Measurements from ENCODE around the gene FUCA1. TPM values are rescaled to one million over a fixed set of nuclear protein-coding genes. Genes with fewer than 3 reads are reported as not detected.

The FUCA1 gene
- total RNA-seq, 1 experiment from 2014 or later, result 20.7 TPM

GRCh38 chr1:23875382-23875781 is 7.3 kb upstream of the FUCA1 start:
- CTCF ChIA-PET, result no interaction called here
- POLR2A ChIA-PET, result no interaction called here
- no peak for TF ChIP-seq EZH2phosphoT487 (IDR thresholded peaks at IDR 0.05; ENCODE audit: borderline replicate concordance)
- TF ChIP-seq YY1 (IDR thresholded peaks at IDR 0.05; ENCODE audit: extremely low read depth, insufficient replicate concordance, low read depth, low read length), result no peak
- TF ChIP-seq MAX (IDR thresholded peaks at IDR 0.05), result no peak
- TF ChIP-seq TCF7L2 (IDR thresholded peaks at IDR 0.05; ENCODE audit: borderline replicate concordance, extremely low read depth, insufficient read depth, insufficient read length), result no peak
- no peak for TF ChIP-seq FOSL1 (IDR thresholded peaks at IDR 0.05; ENCODE audit: low read depth)
- TF ChIP-seq SP1 (IDR thresholded peaks at IDR 0.05; ENCODE audit: low read depth), result no peak
- TF ChIP-seq ZFX (IDR thresholded peaks at IDR 0.05), result no peak
- no peak for TF ChIP-seq RAD21 (IDR thresholded peaks at IDR 0.05; ENCODE audit: low read depth)
- no peak for TF ChIP-seq CTCF (IDR thresholded peaks at IDR 0.05 in 2 of 3, conservative IDR thresholded peaks at IDR 0.05 in 1 of 3; ENCODE audit: borderline replicate concordance in 1 of 3, insufficient read depth in 1 of 3, low read depth in 2 of 3, low read length in 2 of 3)
- intact Hi-C loops (cut with micrococcal nuclease), result no loop called here
- Histone ChIP-seq H3K9ac (ENCODE audit: low read length) (no peak overlapping the region), H3K4me2 (ENCODE audit: low read length) (no peak overlapping the region), H3K4me3 (replicated peaks in 1 of 2; ENCODE audit: low read depth in 1 of 2, low read length in 2 of 2) (no peak overlapping the region), H3K9me3 (ENCODE audit: control insufficient read depth in 1 of 2, insufficient read depth in 1 of 2, low read depth in 1 of 2, low read length in 2 of 2) (peaks cover 6 to 10% of the 10 kb centered on the region in 2 experiments; a peak in 1 of 4 replicates), H3K79me2 (ENCODE audit: insufficient read depth, low read length) (no peaks in the 10 kb centered on the region), H4K20me1 (ENCODE audit: insufficient read depth) (no peaks in the 10 kb centered on the region), H3K27ac (ENCODE audit: low read depth, low read length) (no peak overlapping the region), H3K4me1 (ENCODE audit: control insufficient read depth in 1 of 2, insufficient read depth in 2 of 2, low read length in 2 of 2) (no peaks in the 10 kb centered on the region), H3K9me2 (ENCODE audit: insufficient read depth) (no peaks in the 10 kb centered on the region), H3K27me3 (ENCODE audit: insufficient read depth, low read length) (no peaks in the 10 kb centered on the region), H2AFZ (ENCODE audit: low read depth, low read length, poor library complexity, severe bottlenecking) (no peak overlapping the region), H3K36me3 (ENCODE audit: control insufficient read depth in 1 of 2, insufficient read depth in 2 of 2, low read length in 2 of 2) (no peaks in the 10 kb centered on the region)
- RAD21 ChIA-PET (ENCODE audit: low non-redundant PET in 1 of 2, low total read pairs in 2 of 2, uncharacterized antibody in 2 of 2, unreplicated experiment in 2 of 2), result no interaction called here
- DNase-seq (ENCODE audit: low read depth, low spot score), result no peak
- BruUV-seq (replicated peaks), result no TSS peak
- ATAC-seq, result no peak

Measured in HCT116 (cell line).